Neural cell (in vitro differentiated cells): ENCODE measurements around the gene AGBL4.

Source experiments
- CTCF ChIP-seq: fragments of 450-650 bp; IDR thresholded peaks from 2 replicates; pipeline ENCODE4 v1.5.1; 2014; ENCODE audit warnings: antibody characterized with exemption, mild to moderate bottlenecking, moderate library complexity; ENCODE audit not compliant: poor library complexity, severe bottlenecking
- EP300 ChIP-seq: fragments of 450-650 bp; conservative IDR thresholded peaks from 2 replicates; pipeline ENCODE4 v1.6.1; 2014; ENCODE audit warnings: antibody characterized with exemption, mild to moderate bottlenecking, moderate library complexity; ENCODE audit not compliant: poor library complexity, severe bottlenecking
- EZH2 ChIP-seq: fragments of 200-600, 300-800 bp; shearing (Covaris generic), sonication (generic); IDR thresholded peaks from 2 replicates; pipeline ENCODE4 v1.6.1; 2014; ENCODE audit warnings: antibody characterized with exemption, low read length, borderline replicate concordance, mild to moderate bottlenecking; ENCODE audit not compliant: insufficient read depth, poor library complexity, severe bottlenecking
- MXI1 ChIP-seq: fragments of 450-650 bp; conservative IDR thresholded peaks from 2 replicates; pipeline ENCODE4 v1.6.1; 2014; ENCODE audit warnings: antibody characterized with exemption, mild to moderate bottlenecking; ENCODE audit not compliant: poor library complexity, severe bottlenecking
- POLR2AphosphoS5 ChIP-seq: IDR thresholded peaks from 2 replicates; pipeline ENCODE4 v1.6.1; 2012
- RAD21 ChIP-seq: fragments of 450-650 bp; conservative IDR thresholded peaks from 2 replicates; pipeline ENCODE4 v1.6.1; 2014; ENCODE audit warnings: antibody characterized with exemption, mild to moderate bottlenecking, moderate library complexity
- REST ChIP-seq: IDR thresholded peaks from 2 replicates; pipeline ENCODE4 v1.6.1; 2012; ENCODE audit warnings: borderline replicate concordance
- SMC3 ChIP-seq: fragments of 450-650 bp; conservative IDR thresholded peaks from 2 replicates; pipeline ENCODE4 v1.6.1; 2014; ENCODE audit warnings: antibody characterized with exemption, mild to moderate bottlenecking, moderate library complexity; ENCODE audit not compliant: poor library complexity
- TAF1 ChIP-seq: IDR thresholded peaks from 2 replicates; pipeline ENCODE4 v1.6.1; 2012; ENCODE audit warnings: low read depth

GRCh38 chr1:48943826-48944225 is 1079.9 kb downstream of the AGBL4 start:
- no peak for TF ChIP-seq CTCF
- no peak for TF ChIP-seq EZH2
- TF ChIP-seq TAF1, result no peak
- TF ChIP-seq MXI1, result no peak
- TF ChIP-seq POLR2AphosphoS5, result no peak
- no peak for TF ChIP-seq EP300
- TF ChIP-seq RAD21, result no peak
- no peak for TF ChIP-seq REST
- TF ChIP-seq SMC3, result no peak
